ENCODE measurements around the gene STAT3. TPM values are rescaled to one million over a fixed set of nuclear protein-coding genes. Genes with fewer than 3 reads are reported as not detected.

Gene STAT3
- total and polyA plus RNA-seq, 2 of the 13 experiments (the other 11 are each of a cell fraction or from before 2014, with no cell fraction given) = 61.8 to 62.4 TPM

DNA sequence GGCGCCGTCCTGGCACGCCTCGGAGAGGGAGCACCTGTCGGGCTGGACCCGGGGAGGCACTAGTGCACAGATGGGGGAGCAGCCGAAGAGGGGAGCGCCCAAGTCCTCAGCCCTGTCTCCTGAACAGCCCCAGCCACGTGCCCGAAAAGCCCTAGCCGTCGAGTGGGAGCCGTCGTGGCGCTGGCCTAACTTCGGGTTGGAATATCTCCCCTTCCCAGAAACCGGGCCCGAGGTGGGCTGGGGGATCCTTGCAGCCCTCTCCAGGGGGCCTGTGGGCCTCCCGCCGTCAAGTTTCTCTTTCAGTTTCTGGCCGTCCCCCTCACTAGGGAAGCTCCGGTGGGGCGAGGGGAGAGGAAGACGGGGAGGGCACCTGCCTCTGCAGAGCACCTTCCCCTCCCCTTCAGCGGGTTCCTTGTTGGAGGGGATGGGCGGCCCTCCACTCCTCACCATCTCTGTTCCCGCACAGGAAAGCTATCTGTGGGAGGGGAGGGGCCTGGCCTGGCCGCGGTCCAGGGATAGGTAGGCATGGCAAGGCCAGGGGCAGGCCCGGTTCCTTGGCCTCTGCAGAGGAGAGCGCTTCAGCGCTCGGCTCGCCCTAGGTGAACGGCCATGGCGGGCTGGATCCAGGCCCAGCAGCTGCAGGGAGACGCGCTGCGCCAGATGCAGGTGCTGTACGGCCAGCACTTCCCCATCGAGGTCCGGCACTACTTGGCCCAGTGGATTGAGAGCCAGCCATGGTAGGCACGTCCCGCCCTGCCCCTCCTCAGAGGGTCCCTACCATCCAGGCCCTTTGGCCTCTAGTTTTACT lies 99.2 kb downstream of the STAT3 start (continued):
- no peak for TF ChIP-seq ZNF546 (CRISPR knock-in tag; conservative IDR thresholded peaks at IDR 0.05)
- no peak for TF ChIP-seq ZNF414 (CRISPR knock-in tag; IDR thresholded peaks at IDR 0.05)
- no peak for TF ChIP-seq ZNF44 (CRISPR knock-in tag; IDR thresholded peaks at IDR 0.05)
- TF ChIP-seq CREM (IDR thresholded peaks at IDR 0.05) = no peak
- TF ChIP-seq CREM (CRISPR knock-in tag; IDR thresholded peaks at IDR 0.05) = no peak
- TF ChIP-seq BHLHE40 (IDR thresholded peaks at IDR 0.05; ENCODE audit: low read length) = no peak
- TF ChIP-seq, protein P1, sequence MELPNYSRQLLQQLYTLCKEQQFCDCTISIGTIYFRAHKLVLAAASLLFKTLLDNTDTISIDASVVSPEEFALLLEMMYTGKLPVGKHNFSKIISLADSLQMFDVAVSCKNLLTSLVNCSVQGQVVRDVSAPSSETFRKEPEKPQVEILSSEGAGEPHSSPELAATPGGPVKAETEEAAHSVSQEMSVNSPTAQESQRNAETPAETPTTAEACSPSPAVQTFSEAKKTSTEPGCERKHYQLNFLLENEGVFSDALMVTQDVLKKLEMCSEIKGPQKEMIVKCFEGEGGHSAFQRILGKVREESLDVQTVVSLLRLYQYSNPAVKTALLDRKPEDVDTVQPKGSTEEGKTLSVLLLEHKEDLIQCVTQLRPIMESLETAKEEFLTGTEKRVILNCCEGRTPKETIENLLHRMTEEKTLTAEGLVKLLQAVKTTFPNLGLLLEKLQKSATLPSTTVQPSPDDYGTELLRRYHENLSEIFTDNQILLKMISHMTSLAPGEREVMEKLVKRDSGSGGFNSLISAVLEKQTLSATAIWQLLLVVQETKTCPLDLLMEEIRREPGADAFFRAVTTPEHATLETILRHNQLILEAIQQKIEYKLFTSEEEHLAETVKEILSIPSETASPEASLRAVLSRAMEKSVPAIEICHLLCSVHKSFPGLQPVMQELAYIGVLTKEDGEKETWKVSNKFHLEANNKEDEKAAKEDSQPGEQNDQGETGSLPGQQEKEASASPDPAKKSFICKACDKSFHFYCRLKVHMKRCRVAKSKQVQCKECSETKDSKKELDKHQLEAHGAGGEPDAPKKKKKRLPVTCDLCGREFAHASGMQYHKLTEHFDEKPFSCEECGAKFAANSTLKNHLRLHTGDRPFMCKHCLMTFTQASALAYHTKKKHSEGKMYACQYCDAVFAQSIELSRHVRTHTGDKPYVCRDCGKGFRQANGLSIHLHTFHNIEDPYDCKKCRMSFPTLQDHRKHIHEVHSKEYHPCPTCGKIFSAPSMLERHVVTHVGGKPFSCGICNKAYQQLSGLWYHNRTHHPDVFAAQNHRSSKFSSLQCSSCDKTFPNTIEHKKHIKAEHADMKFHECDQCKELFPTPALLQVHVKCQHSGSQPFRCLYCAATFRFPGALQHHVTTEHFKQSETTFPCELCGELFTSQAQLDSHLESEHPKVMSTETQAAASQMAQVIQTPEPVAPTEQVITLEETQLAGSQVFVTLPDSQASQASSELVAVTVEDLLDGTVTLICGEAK (IDR thresholded peaks at IDR 0.05) = no peak
- TF ChIP-seq, protein P1 (CRISPR knock-in tag; IDR thresholded peaks at IDR 0.05) = no peak
- TF ChIP-seq BRD4 (CRISPR knock-in tag; IDR thresholded peaks at IDR 0.05) = no peak
- TF ChIP-seq, protein P2, sequence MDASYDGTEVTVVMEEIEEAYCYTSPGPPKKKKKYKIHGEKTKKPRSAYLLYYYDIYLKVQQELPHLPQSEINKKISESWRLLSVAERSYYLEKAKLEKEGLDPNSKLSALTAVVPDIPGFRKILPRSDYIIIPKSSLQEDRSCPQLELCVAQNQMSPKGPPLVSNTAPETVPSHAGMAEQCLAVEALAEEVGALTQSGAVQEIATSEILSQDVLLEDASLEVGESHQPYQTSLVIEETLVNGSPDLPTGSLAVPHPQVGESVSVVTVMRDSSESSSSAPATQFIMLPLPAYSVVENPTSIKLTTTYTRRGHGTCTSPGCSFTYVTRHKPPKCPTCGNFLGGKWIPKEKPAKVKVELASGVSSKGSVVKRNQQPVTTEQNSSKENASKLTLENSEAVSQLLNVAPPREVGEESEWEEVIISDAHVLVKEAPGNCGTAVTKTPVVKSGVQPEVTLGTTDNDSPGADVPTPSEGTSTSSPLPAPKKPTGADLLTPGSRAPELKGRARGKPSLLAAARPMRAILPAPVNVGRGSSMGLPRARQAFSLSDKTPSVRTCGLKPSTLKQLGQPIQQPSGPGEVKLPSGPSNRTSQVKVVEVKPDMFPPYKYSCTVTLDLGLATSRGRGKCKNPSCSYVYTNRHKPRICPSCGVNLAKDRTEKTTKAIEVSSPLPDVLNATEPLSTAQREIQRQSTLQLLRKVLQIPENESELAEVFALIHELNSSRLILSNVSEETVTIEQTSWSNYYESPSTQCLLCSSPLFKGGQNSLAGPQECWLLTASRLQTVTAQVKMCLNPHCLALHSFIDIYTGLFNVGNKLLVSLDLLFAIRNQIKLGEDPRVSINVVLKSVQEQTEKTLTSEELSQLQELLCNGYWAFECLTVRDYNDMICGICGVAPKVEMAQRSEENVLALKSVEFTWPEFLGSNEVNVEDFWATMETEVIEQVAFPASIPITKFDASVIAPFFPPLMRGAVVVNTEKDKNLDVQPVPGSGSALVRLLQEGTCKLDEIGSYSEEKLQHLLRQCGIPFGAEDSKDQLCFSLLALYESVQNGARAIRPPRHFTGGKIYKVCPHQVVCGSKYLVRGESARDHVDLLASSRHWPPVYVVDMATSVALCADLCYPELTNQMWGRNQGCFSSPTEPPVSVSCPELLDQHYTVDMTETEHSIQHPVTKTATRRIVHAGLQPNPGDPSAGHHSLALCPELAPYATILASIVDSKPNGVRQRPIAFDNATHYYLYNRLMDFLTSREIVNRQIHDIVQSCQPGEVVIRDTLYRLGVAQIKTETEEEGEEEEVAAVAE (CRISPR knock-in tag; IDR thresholded peaks at IDR 0.05; ENCODE audit: borderline replicate concordance) = no peak
- no peak for TF ChIP-seq ZNF713 (CRISPR knock-in tag; IDR thresholded peaks at IDR 0.05)
- TF ChIP-seq ZNF138 (CRISPR knock-in tag; IDR thresholded peaks at IDR 0.05; ENCODE audit: low read depth) = no peak
- no peak for TF ChIP-seq ATF7 (IDR thresholded peaks at IDR 0.05)
- no peak for TF ChIP-seq ATF7 (CRISPR knock-in tag; IDR thresholded peaks at IDR 0.05)
- TF ChIP-seq ZBTB42 (CRISPR knock-in tag; IDR thresholded peaks at IDR 0.05) = no peak
- peak; percentile 41; the same call in 1 of the 2 replicates for TF ChIP-seq BORCS8-MEF2B (CRISPR knock-in tag; IDR thresholded peaks at IDR 0.05)
